ENCODE results near the gene SLC2A5.

GRCh38 chr1:9075022-9075421, 5.6 kb upstream of the SLC2A5 start:
- TF ChIP-seq CTCF (IDR thresholded peaks at IDR 0.05; ENCODE audit: low read depth, low read length) (no peak), EZH2phosphoT487 (IDR thresholded peaks at IDR 0.05; ENCODE audit: low read depth) (no peak)

All from OCI-LY3 (cell line).